H9 (cell line): ENCODE results near the gene LRP1B. TPM values are rescaled to one million over a fixed set of nuclear protein-coding genes. Genes with fewer than 3 reads are reported as not detected.

ENCODE experiments used
- DNase-seq: peaks from one replicate; pipeline ENCODE4 v3.0.0-alpha.2; 2017
- H2AFZ ChIP-seq: one replicate; pipeline ENCODE4 v1.6.1; 2013; ENCODE audit warnings: mild to moderate bottlenecking, low read length, control low read depth, moderate library complexity
- H2AK5ac ChIP-seq: 2 replicates; pipeline ENCODE4 v1.6.1; 2013; ENCODE audit warnings: low read length, control low read depth, mixed read lengths; ENCODE audit not compliant: insufficient read length
- H2BK120ac ChIP-seq: one replicate; pipeline ENCODE4 v1.6.1; 2013; ENCODE audit warnings: low read depth, mild to moderate bottlenecking, low read length, control low read depth, inconsistent platforms; ENCODE audit not compliant: poor library complexity, severe bottlenecking
- H2BK12ac ChIP-seq: 2 replicates; pipeline ENCODE4 v1.6.1; 2013; ENCODE audit warnings: low read length, control low read depth, mixed read lengths, low read depth; ENCODE audit not compliant: insufficient read length
- H2BK15ac ChIP-seq: 2 replicates; pipeline ENCODE4 v1.6.1; 2013; ENCODE audit warnings: low read depth, low read length, control low read depth
- H2BK20ac ChIP-seq: one replicate; pipeline ENCODE4 v1.6.1; 2013; ENCODE audit warnings: low read depth, mild to moderate bottlenecking, low read length, control low read depth, inconsistent platforms; ENCODE audit not compliant: poor library complexity, severe bottlenecking
- H2BK5ac ChIP-seq: 2 replicates; pipeline ENCODE4 v1.6.1; 2013; ENCODE audit warnings: low read length, control low read depth, mixed read lengths; ENCODE audit not compliant: insufficient read length
- H3K14ac ChIP-seq: 2 replicates; pipeline ENCODE4 v1.6.1; 2013; ENCODE audit warnings: low read length, control low read depth; ENCODE audit not compliant: insufficient read depth
- H3K18ac ChIP-seq: 2 replicates; pipeline ENCODE4 v1.6.1; 2013; ENCODE audit warnings: low read depth, mild to moderate bottlenecking, mixed read lengths, low read length, control low read depth; ENCODE audit not compliant: insufficient read length
- H3K23ac ChIP-seq: 2 replicates; pipeline ENCODE4 v1.6.1; 2013; ENCODE audit warnings: low read length, control low read depth, mixed read lengths, low read depth; ENCODE audit not compliant: insufficient read length
- H3K23me2 ChIP-seq: 2 replicates; pipeline ENCODE4 v1.6.1; 2013; ENCODE audit warnings: low read depth, mild to moderate bottlenecking, mixed read lengths, low read length, control low read depth; ENCODE audit not compliant: insufficient read length, poor library complexity, severe bottlenecking
- H3K27ac ChIP-seq: 2 replicates; pipeline ENCODE4 v1.5.1; 2013; ENCODE audit warnings: low read length, control low read depth, mixed read lengths, low read depth; ENCODE audit not compliant: insufficient read length
- H3K27me3 ChIP-seq: 2 replicates; pipeline ENCODE4 v1.6.1; 2013; ENCODE audit warnings: low read length, control low read depth, inconsistent platforms; ENCODE audit not compliant: insufficient read depth
- H3K4ac ChIP-seq: 2 replicates; pipeline ENCODE4 v1.6.1; 2013; ENCODE audit warnings: low read depth, mild to moderate bottlenecking, control low read depth, inconsistent platforms, low read length, moderate library complexity
- H3K4me1 ChIP-seq: 2 replicates; pipeline ENCODE4 v1.6.1; 2013; ENCODE audit warnings: low read length, control low read depth, inconsistent platforms; ENCODE audit not compliant: insufficient read depth
- H3K4me2 ChIP-seq: 2 replicates; pipeline ENCODE4 v1.6.1; 2013; ENCODE audit warnings: low read length, control low read depth, mixed read lengths; ENCODE audit not compliant: insufficient read length, insufficient read depth
- H3K56ac ChIP-seq: 2 replicates; pipeline ENCODE4 v1.6.1; 2013; ENCODE audit warnings: low read depth, mild to moderate bottlenecking, mixed read lengths, low read length, control low read depth; ENCODE audit not compliant: insufficient read length
- H3K79me1 ChIP-seq: 2 replicates; pipeline ENCODE4 v1.6.1; 2013; ENCODE audit warnings: low read depth, mild to moderate bottlenecking, moderate library complexity, low read length, control low read depth, inconsistent platforms; ENCODE audit not compliant: insufficient read depth, poor library complexity, severe bottlenecking
- H3K79me2 ChIP-seq: 2 replicates; pipeline ENCODE4 v1.6.1; 2013; ENCODE audit warnings: low read length, control low read depth, inconsistent platforms; ENCODE audit not compliant: insufficient read depth
- H3K9ac ChIP-seq: 2 replicates; pipeline ENCODE4 v1.6.1; 2013; ENCODE audit warnings: low read length, control low read depth, mixed read lengths; ENCODE audit not compliant: insufficient read length; ENCODE audit errors: extremely low read depth
- H3K9me3 ChIP-seq: one replicate; pipeline ENCODE4 v1.6.1; 2013; ENCODE audit warnings: low read depth, low read length, inconsistent platforms; ENCODE audit not compliant: control insufficient read depth
- H3T11ph ChIP-seq: one replicate; pipeline ENCODE4 v1.6.1; 2013; ENCODE audit warnings: mild to moderate bottlenecking, low read length, control low read depth, inconsistent platforms
- H4K20me1 ChIP-seq: one replicate; pipeline ENCODE4 v1.6.1; 2013; ENCODE audit not compliant: control insufficient read depth, insufficient read length, insufficient read depth
- H4K5ac ChIP-seq: 2 replicates; pipeline ENCODE4 v1.6.1; 2013; ENCODE audit warnings: low read depth, mild to moderate bottlenecking, mixed read lengths, low read length, control low read depth; ENCODE audit not compliant: insufficient read length
- H4K8ac ChIP-seq: replicated peaks from 2 replicates; pipeline ENCODE4 v1.6.1; 2013; ENCODE audit warnings: low read length, control low read depth, mixed read lengths, low read depth; ENCODE audit not compliant: insufficient read length
- H4K91ac ChIP-seq: 2 replicates; pipeline ENCODE4 v1.6.1; 2013; ENCODE audit warnings: low read depth, mild to moderate bottlenecking, moderate library complexity, mixed read lengths, low read length, control low read depth; ENCODE audit not compliant: insufficient read length
- H3K27ac Mint-ChIP-seq, 3 experiments: 2 replicates in 2 of 3; 3 replicates in 1 of 3; pipeline ENCODE4 v1.8.0; 2020 to 2021; ENCODE audit warnings: mixed read lengths in 3 of 3, mild to moderate bottlenecking in 1 of 3, moderate library complexity in 1 of 3
- H3K27me3 Mint-ChIP-seq: 2 replicates; pipeline ENCODE4 v1.8.0; 2021; ENCODE audit warnings: low read depth, mild to moderate bottlenecking, moderate library complexity, mixed read lengths
- H3K36me3 Mint-ChIP-seq, 3 experiments: 2 replicates in 2 of 3; 3 replicates in 1 of 3; pipeline ENCODE4 v1.8.0; 2020 to 2021; ENCODE audit warnings: low read depth in 3 of 3, mixed read lengths in 3 of 3; ENCODE audit not compliant: insufficient read depth in 1 of 3
- H3K4me1 Mint-ChIP-seq, 2 experiments: 2 replicates each; pipeline ENCODE4 v1.8.0; 2020; ENCODE audit warnings: mixed read lengths in 2 of 2
- H3K4me3 Mint-ChIP-seq, 2 experiments: 2 replicates in 1 of 2; 3 replicates in 1 of 2; pipeline ENCODE4 v1.8.0; 2020 to 2021; ENCODE audit warnings: mild to moderate bottlenecking in 2 of 2, mixed read lengths in 2 of 2, moderate library complexity in 1 of 2
- H3K9me3 Mint-ChIP-seq, 2 experiments: 2 replicates in 1 of 2; 3 replicates in 1 of 2; pipeline ENCODE4 v1.8.0; 2020; ENCODE audit warnings: mild to moderate bottlenecking in 2 of 2, mixed read lengths in 2 of 2, moderate library complexity in 1 of 2
- total RNA-seq: library from RNA; stranded (reverse); gene quantifications from 2 replicates; pipeline ENCODE4 v1.2.1, GENCODE V29; 2021
- TF ChIP-seq, protein P1 (sequence below): fragments of 200-600 bp; sonication (generic); conservative IDR thresholded peaks from 3 replicates; pipeline ENCODE4 v1.8.0; 2021; ENCODE audit warnings: antibody characterized with exemption, mild to moderate bottlenecking

The LRP1B gene
- total RNA-seq, 1 experiment from 2014 or later: not detected

DNA sequence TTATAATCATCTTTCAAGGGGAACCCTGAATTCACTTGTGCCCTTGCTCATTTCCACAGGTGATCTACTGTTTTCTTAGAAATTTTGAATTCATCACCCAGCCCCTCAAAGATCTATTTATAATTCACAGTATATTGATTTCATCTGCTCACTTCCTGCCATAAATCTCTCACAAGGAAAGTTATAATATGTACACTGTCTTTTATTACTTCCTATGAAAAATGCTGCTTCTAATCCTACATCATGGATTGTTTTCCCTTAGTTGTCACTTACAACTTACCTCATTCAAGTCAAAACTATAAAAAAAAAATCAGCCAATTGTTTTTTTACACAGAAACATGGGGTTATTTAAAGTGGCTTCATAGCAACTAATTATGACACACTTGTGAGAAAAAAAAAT is 1443.0 kb downstream of the LRP1B start:
- H4K91ac ChIP-seq: no peak overlapping the region
- H2BK12ac ChIP-seq: no peak overlapping the region
- no peak for DNase-seq
- H3K27ac ChIP-seq: no peak overlapping the region
- no peak overlapping the region for H4K5ac ChIP-seq
- H3T11ph ChIP-seq: no peak overlapping the region
- no peak overlapping the region for H2BK20ac ChIP-seq
- no peaks in the 10 kb centered on the region for H3K36me3 Mint-ChIP-seq
- H3K9ac ChIP-seq: no peak overlapping the region
- H3K14ac ChIP-seq: no peak overlapping the region
- TF ChIP-seq, protein P1, sequence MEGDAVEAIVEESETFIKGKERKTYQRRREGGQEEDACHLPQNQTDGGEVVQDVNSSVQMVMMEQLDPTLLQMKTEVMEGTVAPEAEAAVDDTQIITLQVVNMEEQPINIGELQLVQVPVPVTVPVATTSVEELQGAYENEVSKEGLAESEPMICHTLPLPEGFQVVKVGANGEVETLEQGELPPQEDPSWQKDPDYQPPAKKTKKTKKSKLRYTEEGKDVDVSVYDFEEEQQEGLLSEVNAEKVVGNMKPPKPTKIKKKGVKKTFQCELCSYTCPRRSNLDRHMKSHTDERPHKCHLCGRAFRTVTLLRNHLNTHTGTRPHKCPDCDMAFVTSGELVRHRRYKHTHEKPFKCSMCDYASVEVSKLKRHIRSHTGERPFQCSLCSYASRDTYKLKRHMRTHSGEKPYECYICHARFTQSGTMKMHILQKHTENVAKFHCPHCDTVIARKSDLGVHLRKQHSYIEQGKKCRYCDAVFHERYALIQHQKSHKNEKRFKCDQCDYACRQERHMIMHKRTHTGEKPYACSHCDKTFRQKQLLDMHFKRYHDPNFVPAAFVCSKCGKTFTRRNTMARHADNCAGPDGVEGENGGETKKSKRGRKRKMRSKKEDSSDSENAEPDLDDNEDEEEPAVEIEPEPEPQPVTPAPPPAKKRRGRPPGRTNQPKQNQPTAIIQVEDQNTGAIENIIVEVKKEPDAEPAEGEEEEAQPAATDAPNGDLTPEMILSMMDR: no peak
- H3K79me1 ChIP-seq: no peaks in the 10 kb centered on the region
- H2BK5ac ChIP-seq: no peak overlapping the region
- no peak overlapping the region for H4K8ac ChIP-seq
- no peak overlapping the region for H2BK120ac ChIP-seq
- no peaks in the 10 kb centered on the region for H3K9me3 ChIP-seq
- no peak overlapping the region for H2BK15ac ChIP-seq
- no peaks in the 10 kb centered on the region for H3K9me3 Mint-ChIP-seq
- no peak overlapping the region for H3K18ac ChIP-seq
- no peak overlapping the region for H3K23ac ChIP-seq
- H3K27me3 Mint-ChIP-seq: no peaks in the 10 kb centered on the region
- no peaks in the 10 kb centered on the region for H4K20me1 ChIP-seq
- H3K4me1 ChIP-seq: no peaks in the 10 kb centered on the region
- no peak overlapping the region for H2AFZ ChIP-seq
- no peak overlapping the region for H3K56ac ChIP-seq
- H3K4ac ChIP-seq: no peak overlapping the region
- no peaks in the 10 kb centered on the region for H3K27me3 ChIP-seq
- H3K79me2 ChIP-seq: no peaks in the 10 kb centered on the region
- peaks cover 3 to 5% of the 10 kb centered on the region in 2 experiments; a peak in 3 of 4 replicates for H3K4me1 Mint-ChIP-seq
- no peak overlapping the region for H3K4me2 ChIP-seq
- no peak overlapping the region for H3K4me3 Mint-ChIP-seq
- H3K27ac Mint-ChIP-seq: no peak overlapping the region
- no peak overlapping the region for H2AK5ac ChIP-seq
- H3K23me2 ChIP-seq: no peaks in the 10 kb centered on the region
